ENCODE data around the gene NME7.
"Not testable (repeated sequence)": the region's sequence is repeated elsewhere in the genome, so short reads cannot be mapped to it uniquely, and the experiment has no call there.

The NME7 gene

GRCh38 chr1:169295425-169295824 is 72.2 kb downstream of the NME7 start:
- Histone ChIP-seq H3K4me1 (ENCODE audit: low read length) (no peaks in the 10 kb centered on the region), H3K9me3 (ENCODE audit: insufficient read depth, low read length) (no peaks in the 10 kb centered on the region), H3K4me3 (ENCODE audit: low read length) (no peak overlapping the region), H3K27ac (ENCODE audit: low read length) (no peak overlapping the region), H3K4me2 (ENCODE audit: low read length) (no peak overlapping the region), H4K20me1 (ENCODE audit: insufficient read depth, low read length) (no peaks in the 10 kb centered on the region), H3K79me2 (ENCODE audit: low read length) (no peaks in the 10 kb centered on the region), H3K27me3 (ENCODE audit: low read depth, low read length) (no peaks in the 10 kb centered on the region), H3K9ac (ENCODE audit: low read length) (no peak overlapping the region), H3K36me3 (replicated peaks; ENCODE audit: low read depth, low read length) (no peaks in the 10 kb centered on the region), H2AFZ (ENCODE audit: low read depth, low read length) (no peak overlapping the region)
- no peak for TF ChIP-seq EZH2phosphoT487 (IDR thresholded peaks at IDR 0.05; ENCODE audit: low read depth)
- no peak for TF ChIP-seq CTCF (IDR thresholded peaks at IDR 0.05; ENCODE audit: low read depth, low read length)

DNA sequence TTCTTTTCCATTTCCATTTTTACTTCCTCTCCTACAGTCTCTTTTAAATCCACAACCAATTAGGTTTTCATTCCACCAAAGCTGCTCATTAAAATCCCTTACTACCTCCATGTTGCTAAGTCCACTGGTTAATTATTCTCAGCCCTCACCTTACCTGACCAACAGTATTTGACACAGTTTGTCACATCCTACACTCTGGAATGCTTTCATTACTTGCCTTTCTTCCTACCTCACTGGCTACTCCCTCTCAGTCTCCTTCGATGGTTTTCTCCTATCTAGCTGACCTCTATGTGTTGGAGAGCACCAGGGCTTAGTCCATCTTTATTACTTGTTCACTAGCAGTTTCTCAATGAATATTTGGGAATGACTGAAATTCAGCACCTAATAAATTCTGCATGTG is 78.6 kb downstream of the NME7 start:
- H3K9me3 ChIP-seq (ENCODE audit: insufficient read depth, low read length) = no peaks in the 10 kb centered on the region
- H3K9ac ChIP-seq (ENCODE audit: low read length) = no peak overlapping the region
- H3K4me3 ChIP-seq (ENCODE audit: low read length) = no peak overlapping the region
- TF ChIP-seq EZH2phosphoT487 (IDR thresholded peaks at IDR 0.05; ENCODE audit: low read depth) = no peak
- TF ChIP-seq CTCF (IDR thresholded peaks at IDR 0.05; ENCODE audit: low read depth, low read length) = no peak
- no peak overlapping the region for H3K4me2 ChIP-seq (ENCODE audit: low read length)
- no peaks in the 10 kb centered on the region for H3K27me3 ChIP-seq (ENCODE audit: low read depth, low read length)
- no peak overlapping the region for H2AFZ ChIP-seq (ENCODE audit: low read depth, low read length)
- H3K79me2 ChIP-seq (ENCODE audit: low read length) = no peaks in the 10 kb centered on the region
- no peaks in the 10 kb centered on the region for H3K36me3 ChIP-seq (replicated peaks; ENCODE audit: low read depth, low read length)
- H3K4me1 ChIP-seq (ENCODE audit: low read length) = no peaks in the 10 kb centered on the region
- H4K20me1 ChIP-seq (ENCODE audit: insufficient read depth, low read length) = no peaks in the 10 kb centered on the region
- no peak overlapping the region for H3K27ac ChIP-seq (ENCODE audit: low read length)

GRCh38 chr1:169288011-169288414 is 79.6 kb downstream of the NME7 start:
- Histone ChIP-seq H3K9me3 (ENCODE audit: insufficient read depth, low read length) (no peaks in the 10 kb centered on the region), H3K4me3 (ENCODE audit: low read length) (no peak overlapping the region)

GRCh38 chr1:169287280-169287679 is 80.3 kb downstream of the NME7 start:
- Histone ChIP-seq H3K27ac (ENCODE audit: low read length) (no peak overlapping the region), H2AFZ (ENCODE audit: low read depth, low read length) (no peak overlapping the region), H3K27me3 (ENCODE audit: low read depth, low read length) (no peaks in the 10 kb centered on the region), H3K4me3 (ENCODE audit: low read length) (no peak overlapping the region), H3K9me3 (ENCODE audit: insufficient read depth, low read length) (no peaks in the 10 kb centered on the region), H3K79me2 (ENCODE audit: low read length) (no peaks in the 10 kb centered on the region), H3K4me2 (ENCODE audit: low read length) (no peak overlapping the region), H3K4me1 (ENCODE audit: low read length) (no peaks in the 10 kb centered on the region), H3K9ac (ENCODE audit: low read length) (no peak overlapping the region), H4K20me1 (ENCODE audit: insufficient read depth, low read length) (no peaks in the 10 kb centered on the region), H3K36me3 (replicated peaks; ENCODE audit: low read depth, low read length) (no peaks in the 10 kb centered on the region)
- TF ChIP-seq EZH2phosphoT487 (IDR thresholded peaks at IDR 0.05; ENCODE audit: low read depth) (no peak), CTCF (IDR thresholded peaks at IDR 0.05; ENCODE audit: low read depth, low read length) (no peak)

More at GRCh38 chr1:169288011-169288414, 79.6 kb downstream of the NME7 start:
- Histone ChIP-seq H2AFZ (ENCODE audit: low read depth, low read length) (no peak overlapping the region), H3K27ac (ENCODE audit: low read length) (no peak overlapping the region), H3K4me2 (ENCODE audit: low read length) (no peak overlapping the region), H3K79me2 (ENCODE audit: low read length) (no peaks in the 10 kb centered on the region), H3K36me3 (replicated peaks; ENCODE audit: low read depth, low read length) (no peaks in the 10 kb centered on the region), H4K20me1 (ENCODE audit: insufficient read depth, low read length) (no peaks in the 10 kb centered on the region), H3K4me1 (ENCODE audit: low read length) (no peaks in the 10 kb centered on the region), H3K27me3 (ENCODE audit: low read depth, low read length) (no peaks in the 10 kb centered on the region), H3K9ac (ENCODE audit: low read length) (no peak overlapping the region)
- TF ChIP-seq EZH2phosphoT487 (IDR thresholded peaks at IDR 0.05; ENCODE audit: low read depth) = no peak
- no peak for TF ChIP-seq CTCF (IDR thresholded peaks at IDR 0.05; ENCODE audit: low read depth, low read length)

DNA sequence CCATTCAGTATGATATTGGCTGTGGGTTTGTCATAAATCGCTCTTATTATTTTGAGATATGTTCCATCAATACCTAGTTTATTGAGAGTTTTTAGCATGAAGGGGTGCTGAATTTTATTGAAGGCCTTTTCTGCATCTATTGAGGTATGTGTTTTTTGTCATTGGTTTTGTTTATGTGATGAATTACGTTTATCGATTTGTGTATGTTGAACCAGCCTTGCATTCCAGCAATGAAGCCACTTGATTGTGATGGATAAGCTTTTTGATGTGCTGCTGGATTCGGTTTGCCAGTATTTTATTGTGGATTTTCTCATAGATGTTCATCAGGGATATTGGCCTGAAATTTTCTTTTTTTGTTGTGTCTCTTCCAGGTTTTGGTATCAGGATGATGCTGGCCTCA is 86.0 kb downstream of the NME7 start:
- not testable (repeated sequence) for H3K79me2 ChIP-seq (ENCODE audit: low read length); H3K36me3 ChIP-seq (replicated peaks; ENCODE audit: low read depth, low read length); H3K4me2 ChIP-seq (ENCODE audit: low read length); H2AFZ ChIP-seq (ENCODE audit: low read depth, low read length); H3K9ac ChIP-seq (ENCODE audit: low read length); H3K4me3 ChIP-seq (ENCODE audit: low read length); H3K9me3 ChIP-seq (ENCODE audit: insufficient read depth, low read length); H4K20me1 ChIP-seq (ENCODE audit: insufficient read depth, low read length); H3K27me3 ChIP-seq (ENCODE audit: low read depth, low read length); H3K27ac ChIP-seq (ENCODE audit: low read length); H3K4me1 ChIP-seq (ENCODE audit: low read length)

All from OCI-LY3 (cell line).